RWPE1 (cell line): ENCODE measurements around the gene SLC6A3.

Source experiments
- CTCF ChIA-PET: fragments of 350-600 bp; sonication (Branson Sonifier 250); formaldehyde crosslinking; extraction: SDS; loops from one replicate; lab custom pipeline; 2021; lab: Yijun Ruan, JAX
- POLR2A ChIA-PET: fragments of 400-600 bp; formaldehyde crosslinking; extraction: SDS; loops from one replicate; lab custom pipeline; 2020; ENCODE audit warnings: antibody characterized with exemption; ENCODE audit not compliant: low non-redundant PET; lab: Yijun Ruan, JAX
- DNase-seq: peaks from one replicate; pipeline ENCODE4 v3.0.0; 2012; ENCODE audit warnings: low spot score
- H3K27ac ChIP-seq: fragments of 450-650 bp; 2 replicates; pipeline ENCODE4 v1.5.1; 2017
- CTCF ChIP-seq: fragments of 450-650 bp; conservative IDR thresholded peaks from 2 replicates; pipeline ENCODE4 v1.5.1; 2017; ENCODE audit warnings: low read depth, mild to moderate bottlenecking

The SLC6A3 gene

GRCh38 chr5:1378866-1379659 is 66.2 kb downstream of the SLC6A3 start:
- DNase-seq: no peak
- ChIA-PET CTCF (interaction anchor here (1.6 kb wide), 1 partner anchor 266 kb away, joined by 3 read pairs; no protein-coding TSS in a partner anchor), POLR2A (no interaction called here)
- no peak for TF ChIP-seq CTCF
- no peak overlapping the region for H3K27ac ChIP-seq

GRCh38 chr5:1378096-1378495 is 67.1 kb downstream of the SLC6A3 start:
- POLR2A ChIA-PET: no interaction called here
- CTCF ChIA-PET: no interaction called here
- no peak overlapping the region for H3K27ac ChIP-seq
- TF ChIP-seq CTCF: no peak
- DNase-seq: no peak

GRCh38 chr5:1376981-1377380 is 68.3 kb downstream of the SLC6A3 start:
- H3K27ac ChIP-seq: no peak overlapping the region
- TF ChIP-seq CTCF: no peak
- no peak for DNase-seq
- ChIA-PET CTCF (interaction anchor here (1.1 kb wide), 1 partner anchor 203 kb away, joined by 4 read pairs; no protein-coding TSS in a partner anchor), POLR2A (no interaction called here)

GRCh38 chr5:1375871-1376810 is 69.1 kb downstream of the SLC6A3 start:
- POLR2A ChIA-PET: no interaction called here
- CTCF ChIA-PET: interaction anchor here (0.7 to 1.1 kb wide), 2 partner anchors 14 to 202 kb away, joined by 3 to 4 read pairs; no protein-coding TSS in a partner anchor
- DNase-seq: no peak
- no peak overlapping the region for H3K27ac ChIP-seq
- TF ChIP-seq CTCF: no peak

- CTCF ChIA-PET: no interaction called here
Observed at GRCh38 chr5:1374679-1375055, 70.6 kb downstream of the SLC6A3 start.

More at GRCh38 chr5:1374679-1375055, 70.6 kb downstream of the SLC6A3 start:
- TF ChIP-seq CTCF: no peak
- POLR2A ChIA-PET: no interaction called here
- no peak for DNase-seq
- no peak overlapping the region for H3K27ac ChIP-seq
